Muscle of leg (tissue), 11 donors: ENCODE data around the gene VKORC1. TPM values are rescaled to one million over a fixed set of nuclear protein-coding genes. Genes with fewer than 3 reads are reported as not detected.

ENCODE experiments used
- DNase-seq: peaks from one replicate; pipeline ENCODE4 v3.0.0; 2013
- H3K27ac ChIP-seq: one replicate; pipeline ENCODE4 v1.5.1; 2013; ENCODE audit warnings: mild to moderate bottlenecking, low read length, control low read depth
- H3K27me3 ChIP-seq: one replicate; pipeline ENCODE4 v1.6.1; 2013; ENCODE audit warnings: low read length; ENCODE audit not compliant: control insufficient read depth, insufficient read depth
- H3K36me3 ChIP-seq: one replicate; pipeline ENCODE4 v1.6.1; 2013; ENCODE audit warnings: low read length; ENCODE audit not compliant: control insufficient read depth, insufficient read depth
- H3K4me1 ChIP-seq: one replicate; pipeline ENCODE4 v1.6.1; 2013; ENCODE audit warnings: low read length; ENCODE audit not compliant: control insufficient read depth, insufficient read depth
- H3K4me3 ChIP-seq: one replicate; pipeline ENCODE4 v1.5.1; 2013; ENCODE audit warnings: low read length, control low read depth
- H3K9me3 ChIP-seq: replicated peaks from 2 replicates; pipeline ENCODE4 v1.6.1; 2013; ENCODE audit warnings: low read depth, low read length; ENCODE audit not compliant: control insufficient read depth
- WGBS: methylation state at CpG from one replicate; pipeline ENCODE4 v1.1.5; 2013; ENCODE audit warnings: missing lambda C conversion rate; ENCODE audit not compliant: insufficient coverage; 5-methylcytosine and 5-hydroxymethylcytosine counted together
- polyA plus RNA-seq, 8 donors: library from polyadenylated mRNA; unstranded; fragments of 120-200 nt; gene quantifications; one replicate each; pipeline versions ENCODE4 v1.2.1 to v1.2.3, GENCODE V29; 2013; ENCODE audit warnings: inconsistent platforms in 1 of 8, low replicate concordance in 1 of 8; ENCODE audit not compliant: insufficient read length in 8 of 8, insufficient read depth in 1 of 8
- total RNA-seq: library from RNA; stranded (reverse); fragments of 120-200 nt; gene quantifications from one replicate; pipeline ENCODE4 v1.2.4, GENCODE V29; 2013

VKORC1 gene
- total and polyA plus RNA-seq, 9 donors: 39.6 to 75.2 (median 61.3) TPM

DNA sequence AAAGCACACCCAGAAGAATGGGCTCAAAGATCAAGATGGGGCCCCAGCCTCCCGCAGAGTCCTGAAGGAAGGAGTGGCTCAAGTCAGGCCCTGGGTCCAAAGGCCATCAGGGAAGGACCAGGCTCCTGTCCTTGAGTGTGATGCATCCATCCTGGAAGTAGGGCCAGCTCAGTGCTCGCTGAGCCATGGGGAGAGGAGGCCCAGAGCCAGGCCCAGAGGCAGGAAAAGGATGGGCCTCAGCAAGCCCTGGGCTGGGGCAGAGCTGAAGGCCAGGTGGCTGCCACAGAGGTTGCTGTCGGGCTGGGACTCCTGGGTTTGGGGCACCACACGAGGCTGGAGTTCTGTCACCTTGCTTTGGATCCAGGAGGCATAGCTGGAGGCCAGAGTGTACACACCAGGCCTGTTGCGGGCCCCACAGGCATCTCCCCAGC is 37.3 kb upstream of the VKORC1 start:
- peaks cover 2% of the 10 kb centered on the region for H3K27me3 ChIP-seq
- H3K4me3 ChIP-seq: no peak overlapping the region
- H3K9me3 ChIP-seq: no peaks in the 10 kb centered on the region
- H3K36me3 ChIP-seq: peaks cover 61% of the 10 kb centered on the region
- peaks cover 16% of the 10 kb centered on the region for H3K4me1 ChIP-seq
- DNase-seq: no peak
- WGBS: 74% methylated on average over 4 of the region's 5 CpGs
- no peak overlapping the region for H3K27ac ChIP-seq

DNA sequence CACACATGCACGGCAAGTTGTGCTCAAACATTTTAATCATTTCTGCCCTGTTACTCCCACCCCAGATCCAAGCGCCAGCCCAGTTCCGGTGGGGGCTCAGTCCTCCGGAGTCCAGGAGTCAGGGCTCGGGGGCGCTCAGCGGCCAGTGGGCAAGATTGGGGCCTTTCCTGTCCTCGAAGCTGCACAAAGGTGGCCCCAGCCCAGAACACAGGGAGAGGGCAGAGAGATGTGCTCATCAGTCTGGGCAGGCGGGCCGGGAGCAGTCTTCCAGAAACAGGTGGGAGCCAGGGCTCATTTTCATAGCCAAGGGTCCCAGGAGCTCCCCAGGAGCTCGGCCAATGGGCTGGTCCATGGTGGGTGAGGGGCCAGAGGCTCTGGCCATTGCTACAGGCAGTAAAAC is 36.8 kb upstream of the VKORC1 start:
- Histone ChIP-seq H3K4me3 (no peak overlapping the region), H3K36me3 (peaks cover 63% of the 10 kb centered on the region), H3K9me3 (no peaks in the 10 kb centered on the region), H3K27ac (no peak overlapping the region), H3K27me3 (peaks cover 2% of the 10 kb centered on the region), H3K4me1 (peaks cover 16% of the 10 kb centered on the region)
- 77% methylated on average over 9 of the region's 11 CpGs for WGBS
- no peak for DNase-seq

DNA sequence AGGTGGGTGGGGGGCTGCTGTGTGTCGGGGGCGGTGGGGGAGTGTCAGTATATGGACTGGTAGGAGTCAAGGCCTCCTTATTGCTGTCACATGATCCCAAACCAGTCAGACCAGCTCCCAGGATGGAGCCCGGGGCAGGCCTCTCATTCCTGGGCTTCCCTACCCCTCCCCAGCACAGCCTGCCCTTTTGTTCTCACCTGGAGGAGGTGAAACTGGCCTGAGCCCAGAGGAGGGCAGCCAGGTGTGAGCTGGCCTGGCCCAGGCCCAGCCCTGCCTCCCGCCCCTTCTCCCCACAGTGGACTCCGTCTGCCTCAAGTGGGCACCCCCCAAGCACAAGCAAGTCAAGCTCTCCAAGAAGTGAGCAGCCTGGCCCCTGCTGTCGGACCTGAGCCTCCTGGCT is 36.3 kb upstream of the VKORC1 start:
- WGBS: 20% methylated on average over 1 of the region's 6 CpGs
- Histone ChIP-seq H3K27me3 (peaks cover 2% of the 10 kb centered on the region), H3K27ac (no peak overlapping the region), H3K9me3 (no peaks in the 10 kb centered on the region), H3K36me3 (peaks cover 68% of the 10 kb centered on the region), H3K4me1 (peaks cover 16% of the 10 kb centered on the region), H3K4me3 (no peak overlapping the region)
- DNase-seq: peak; percentile 4

DNA sequence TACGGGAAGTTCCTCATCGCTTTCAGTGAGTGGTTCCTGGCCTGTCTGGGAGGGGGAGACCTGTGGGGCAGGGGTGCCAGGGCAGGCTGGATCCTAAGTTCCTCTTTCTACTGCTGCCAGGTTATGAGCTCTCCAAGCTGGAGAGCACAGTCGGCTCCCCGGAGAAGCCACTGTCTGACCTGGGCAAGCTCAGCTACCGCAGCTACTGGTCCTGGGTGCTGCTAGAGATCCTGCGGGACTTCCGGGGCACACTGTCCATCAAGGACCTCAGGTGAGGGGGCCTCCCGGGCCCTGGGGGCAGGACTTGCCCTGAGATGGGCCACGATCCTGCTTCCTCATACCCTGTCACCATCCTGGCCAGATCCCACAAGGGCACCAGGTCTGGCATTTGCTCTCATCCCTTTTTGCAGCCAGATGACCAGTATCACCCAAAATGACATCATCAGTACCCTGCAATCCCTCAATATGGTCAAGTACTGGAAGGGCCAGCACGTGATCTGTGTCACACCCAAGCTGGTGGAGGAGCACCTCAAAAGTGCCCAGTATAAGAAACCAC is 35.8 kb upstream of the VKORC1 start:
- DNase-seq: peak; percentile 9
- H3K27me3 ChIP-seq: peaks cover 2% of the 10 kb centered on the region
- H3K4me3 ChIP-seq: no peak overlapping the region
- H3K36me3 ChIP-seq: peaks cover 73% of the 10 kb centered on the region
- WGBS: 85% methylated on average over 9 of the region's 10 CpGs
- peaks cover 14% of the 10 kb centered on the region for H3K4me1 ChIP-seq
- H3K27ac ChIP-seq: no peak overlapping the region
- no peaks in the 10 kb centered on the region for H3K9me3 ChIP-seq

DNA sequence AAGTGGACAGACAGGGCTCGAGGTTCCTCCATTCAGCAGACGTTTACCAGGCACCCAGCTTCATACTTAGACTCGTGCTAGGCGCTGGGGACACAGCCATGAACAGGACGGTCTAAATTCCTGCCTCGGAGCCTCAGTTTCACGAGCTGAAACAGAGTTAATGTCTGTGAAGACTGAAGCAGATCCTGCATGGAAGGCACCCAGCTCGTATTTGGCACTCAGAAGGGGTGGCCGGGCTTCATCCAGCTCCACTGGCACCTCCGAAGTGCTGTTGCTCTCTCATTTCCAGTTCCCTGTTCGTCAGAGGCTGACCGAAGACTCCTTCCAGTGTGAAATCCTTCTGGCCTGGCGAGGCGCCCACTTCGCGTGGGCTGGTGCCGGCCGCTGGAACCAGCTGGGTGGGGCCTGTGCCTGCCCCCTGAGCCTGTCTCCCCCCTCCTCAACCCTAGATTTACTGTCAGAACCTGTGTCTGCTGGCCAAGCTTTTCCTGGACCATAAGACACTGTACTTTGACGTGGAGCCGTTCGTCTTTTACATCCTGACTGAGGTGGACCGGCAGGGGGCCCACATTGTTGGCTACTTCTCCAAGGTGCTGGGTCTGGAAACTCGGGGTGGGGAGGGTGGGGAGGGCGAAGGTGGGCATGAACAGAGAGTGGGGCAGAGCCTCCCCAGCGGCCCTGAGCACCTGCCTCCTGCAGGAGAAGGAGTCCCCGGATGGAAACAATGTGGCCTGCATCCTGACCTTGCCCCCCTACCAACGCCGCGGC is 35.2 kb upstream of the VKORC1 start:
- DNase-seq: peak; percentile 54
- Histone ChIP-seq H3K27me3 (peaks cover under 1% of the 10 kb centered on the region), H3K27ac (peak overlapping the region; percentile 78), H3K4me1 (peaks cover 9% of the 10 kb centered on the region), H3K4me3 (no peak overlapping the region), H3K9me3 (no peaks in the 10 kb centered on the region), H3K36me3 (peaks cover 77% of the 10 kb centered on the region)
- WGBS: 60% methylated on average over 29 of the region's 29 CpGs

DNA sequence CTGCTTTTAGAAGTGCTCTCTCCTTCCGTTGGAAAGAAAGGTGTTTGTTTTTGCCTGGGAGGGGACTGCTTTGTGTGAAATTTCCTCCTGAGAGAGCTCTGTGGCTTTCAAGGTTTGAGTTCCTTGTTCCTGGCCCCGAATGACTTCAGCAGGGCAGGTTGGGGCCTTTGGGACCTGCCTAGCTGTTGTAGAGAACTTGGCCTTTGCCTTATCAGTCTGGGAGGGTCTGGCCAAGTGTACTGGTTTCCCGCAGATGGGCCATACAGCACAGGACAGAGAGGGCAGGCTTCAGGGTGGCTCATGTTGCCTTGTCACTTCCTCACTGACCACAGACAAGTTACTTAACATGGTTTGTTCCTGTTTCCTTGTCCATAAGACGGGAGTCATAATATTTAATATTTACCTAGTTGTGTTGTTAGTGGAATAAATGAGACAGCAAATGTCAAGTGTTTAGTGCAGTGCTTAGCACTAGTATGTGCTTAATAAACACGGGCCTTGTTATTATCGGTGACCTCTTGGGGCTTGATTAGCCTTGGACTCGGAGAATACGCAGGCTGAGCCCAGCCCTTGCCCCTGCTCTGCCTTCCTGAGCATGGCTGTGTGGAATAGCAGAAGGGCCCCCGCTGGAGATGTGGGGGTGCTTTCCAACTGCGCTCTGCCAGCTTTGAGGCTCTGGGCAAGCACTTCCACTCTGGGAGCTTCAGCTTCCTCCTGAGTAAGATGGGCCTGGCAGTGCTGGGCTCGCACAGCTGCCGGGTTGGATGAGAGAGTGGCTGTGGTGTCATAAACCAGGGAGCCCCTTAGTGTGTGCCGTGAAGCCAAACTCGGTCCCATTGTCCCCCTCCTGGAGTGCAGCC is 34.3 kb upstream of the VKORC1 start:
- peak; percentile 58 for DNase-seq
- 70% methylated on average over 8 of the region's 14 CpGs for WGBS
- Histone ChIP-seq H3K36me3 (peaks cover 83% of the 10 kb centered on the region), H3K27ac (peak overlapping the region; percentile 78), H3K4me1 (peaks cover 3% of the 10 kb centered on the region), H3K4me3 (no peak overlapping the region), H3K27me3 (no peaks in the 10 kb centered on the region), H3K9me3 (no peaks in the 10 kb centered on the region)

DNA sequence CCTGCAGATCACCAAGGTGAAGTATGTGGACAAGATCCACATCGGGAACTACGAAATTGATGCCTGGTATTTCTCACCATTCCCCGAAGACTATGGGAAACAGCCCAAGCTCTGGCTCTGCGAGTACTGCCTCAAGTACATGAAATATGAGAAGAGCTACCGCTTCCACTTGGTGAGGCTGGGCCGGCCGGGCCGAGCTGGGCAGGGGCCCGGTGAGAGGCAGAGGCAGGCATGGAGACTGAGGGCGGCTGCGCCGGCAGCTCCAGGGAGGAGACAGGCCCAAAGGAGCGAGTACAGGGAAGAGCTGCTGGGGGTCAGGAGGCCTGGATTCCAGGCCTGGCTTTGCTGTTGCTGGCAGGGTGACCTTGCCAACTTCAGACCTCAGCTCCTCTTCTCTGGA is 32.6 kb upstream of the VKORC1 start:
- H3K27ac ChIP-seq: no peak overlapping the region
- no peaks in the 10 kb centered on the region for H3K9me3 ChIP-seq
- DNase-seq: no peak
- no peaks in the 10 kb centered on the region for H3K4me1 ChIP-seq
- H3K36me3 ChIP-seq: peaks cover 87% of the 10 kb centered on the region
- H3K27me3 ChIP-seq: no peaks in the 10 kb centered on the region
- 79% methylated on average over 13 of the region's 13 CpGs for WGBS
- H3K4me3 ChIP-seq: no peak overlapping the region

DNA sequence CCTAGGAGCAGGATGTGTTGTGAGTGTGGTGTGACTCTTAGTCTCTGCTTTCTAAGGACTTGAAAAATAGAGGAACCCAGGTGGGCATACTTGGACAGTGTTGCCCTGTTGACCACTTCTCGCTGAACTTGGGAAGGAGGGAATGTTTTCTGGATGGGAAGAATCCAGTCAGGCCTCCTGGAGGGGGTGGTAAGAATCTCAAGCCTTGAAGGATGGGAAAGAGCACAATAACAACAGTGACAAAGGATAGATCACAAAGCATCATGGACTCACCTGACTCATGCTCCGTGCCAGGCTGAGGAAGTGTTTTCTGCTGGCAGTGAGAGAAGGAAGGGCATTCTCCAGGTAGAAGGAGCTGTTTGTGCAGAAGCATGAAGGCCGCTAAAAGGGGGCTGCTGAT is 31.2 kb upstream of the VKORC1 start:
- WGBS: 48% methylated on average over 2 of the region's 3 CpGs
- H3K4me3 ChIP-seq: no peak overlapping the region
- H3K36me3 ChIP-seq: peaks cover 85% of the 10 kb centered on the region
- no peak overlapping the region for H3K27ac ChIP-seq
- H3K27me3 ChIP-seq: no peaks in the 10 kb centered on the region
- H3K9me3 ChIP-seq: no peaks in the 10 kb centered on the region
- DNase-seq: no peak
- no peaks in the 10 kb centered on the region for H3K4me1 ChIP-seq

DNA sequence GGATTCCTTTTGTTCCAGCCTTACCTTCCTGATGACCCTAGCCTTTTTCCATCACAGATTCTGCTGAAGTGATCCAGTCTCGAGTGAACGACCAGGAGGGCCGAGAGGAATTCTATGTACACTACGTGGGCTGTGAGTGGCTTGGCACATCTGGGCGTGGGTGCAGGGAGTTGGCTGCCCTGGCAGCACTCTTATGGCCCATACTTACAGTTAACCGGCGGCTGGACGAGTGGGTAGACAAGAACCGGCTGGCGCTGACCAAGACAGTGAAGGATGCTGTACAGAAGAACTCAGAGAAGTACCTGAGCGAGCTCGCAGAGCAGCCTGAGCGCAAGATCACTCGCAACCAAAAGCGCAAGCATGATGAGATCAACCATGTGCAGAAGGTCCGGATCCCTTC is 25.5 kb upstream of the VKORC1 start:
- peaks cover 53% of the 10 kb centered on the region for H3K36me3 ChIP-seq
- H3K4me1 ChIP-seq: peaks cover 15% of the 10 kb centered on the region
- H3K27ac ChIP-seq: no peak overlapping the region
- H3K4me3 ChIP-seq: no peak overlapping the region
- WGBS: 97% methylated on average over 12 of the region's 16 CpGs
- DNase-seq: no peak
- H3K9me3 ChIP-seq: no peaks in the 10 kb centered on the region
- no peaks in the 10 kb centered on the region for H3K27me3 ChIP-seq
